ENCODE results near the gene NDFIP2.

GRCh38 chr13:79469608-79470007 is 11.3 kb upstream of the NDFIP2 start:
- TF ChIP-seq JUND (IDR thresholded peaks at IDR 0.05): no peak
- TF ChIP-seq POLR2A (IDR thresholded peaks at IDR 0.05; ENCODE audit: borderline replicate concordance, extremely low read depth, insufficient read depth, insufficient read length): no peak
- TF ChIP-seq, protein P1, sequence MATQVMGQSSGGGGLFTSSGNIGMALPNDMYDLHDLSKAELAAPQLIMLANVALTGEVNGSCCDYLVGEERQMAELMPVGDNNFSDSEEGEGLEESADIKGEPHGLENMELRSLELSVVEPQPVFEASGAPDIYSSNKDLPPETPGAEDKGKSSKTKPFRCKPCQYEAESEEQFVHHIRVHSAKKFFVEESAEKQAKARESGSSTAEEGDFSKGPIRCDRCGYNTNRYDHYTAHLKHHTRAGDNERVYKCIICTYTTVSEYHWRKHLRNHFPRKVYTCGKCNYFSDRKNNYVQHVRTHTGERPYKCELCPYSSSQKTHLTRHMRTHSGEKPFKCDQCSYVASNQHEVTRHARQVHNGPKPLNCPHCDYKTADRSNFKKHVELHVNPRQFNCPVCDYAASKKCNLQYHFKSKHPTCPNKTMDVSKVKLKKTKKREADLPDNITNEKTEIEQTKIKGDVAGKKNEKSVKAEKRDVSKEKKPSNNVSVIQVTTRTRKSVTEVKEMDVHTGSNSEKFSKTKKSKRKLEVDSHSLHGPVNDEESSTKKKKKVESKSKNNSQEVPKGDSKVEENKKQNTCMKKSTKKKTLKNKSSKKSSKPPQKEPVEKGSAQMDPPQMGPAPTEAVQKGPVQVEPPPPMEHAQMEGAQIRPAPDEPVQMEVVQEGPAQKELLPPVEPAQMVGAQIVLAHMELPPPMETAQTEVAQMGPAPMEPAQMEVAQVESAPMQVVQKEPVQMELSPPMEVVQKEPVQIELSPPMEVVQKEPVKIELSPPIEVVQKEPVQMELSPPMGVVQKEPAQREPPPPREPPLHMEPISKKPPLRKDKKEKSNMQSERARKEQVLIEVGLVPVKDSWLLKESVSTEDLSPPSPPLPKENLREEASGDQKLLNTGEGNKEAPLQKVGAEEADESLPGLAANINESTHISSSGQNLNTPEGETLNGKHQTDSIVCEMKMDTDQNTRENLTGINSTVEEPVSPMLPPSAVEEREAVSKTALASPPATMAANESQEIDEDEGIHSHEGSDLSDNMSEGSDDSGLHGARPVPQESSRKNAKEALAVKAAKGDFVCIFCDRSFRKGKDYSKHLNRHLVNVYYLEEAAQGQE (IDR thresholded peaks at IDR 0.05; ENCODE audit: low read depth): no peak
- no peak for TF ChIP-seq SRF (IDR thresholded peaks at IDR 0.05; ENCODE audit: low read depth)
- no peak for TF ChIP-seq EZH2phosphoT487 (IDR thresholded peaks at IDR 0.05; ENCODE audit: borderline replicate concordance)
- no peak for TF ChIP-seq EZH2 (IDR thresholded peaks at IDR 0.05)
- TF ChIP-seq CTCF (IDR thresholded peaks at IDR 0.05 in 2 of 3, conservative IDR thresholded peaks at IDR 0.05 in 1 of 3; ENCODE audit: borderline replicate concordance in 1 of 3, insufficient read depth in 1 of 3, low read depth in 2 of 3, low read length in 2 of 3): no peak
- no peak for TF ChIP-seq POLR2AphosphoS5 (IDR thresholded peaks at IDR 0.05; ENCODE audit: low read depth, low read length)
- TF ChIP-seq EGR1 (IDR thresholded peaks at IDR 0.05; ENCODE audit: low read depth): no peak
- no peak for TF ChIP-seq TCF7L2 (IDR thresholded peaks at IDR 0.05; ENCODE audit: borderline replicate concordance, extremely low read depth, insufficient read depth, insufficient read length)
- no peak for TF ChIP-seq YY1 (IDR thresholded peaks at IDR 0.05; ENCODE audit: extremely low read depth, insufficient replicate concordance, low read depth, low read length)
- no peak for TF ChIP-seq ELF1 (IDR thresholded peaks at IDR 0.05; ENCODE audit: borderline replicate concordance, low read depth)
- TF ChIP-seq RAD21 (IDR thresholded peaks at IDR 0.05; ENCODE audit: low read depth): no peak
- no peak for TF ChIP-seq SIN3A (IDR thresholded peaks at IDR 0.05; ENCODE audit: low read depth)

Data from HCT116 (cell line).